OCI-LY3 (cell line): ENCODE measurements around the gene ROBO1.
"Not testable (repeated sequence)": the region's sequence is repeated elsewhere in the genome, so short reads cannot be mapped to it uniquely, and the experiment has no call there.

Source experiments
- EZH2phosphoT487 ChIP-seq: fragments of 200-600 bp; shearing (Covaris generic); IDR thresholded peaks from 2 replicates; pipeline ENCODE4 v1.6.1; 2018; ENCODE audit warnings: antibody characterized with exemption, mixed run types, low read depth
- TF ChIP-seq, protein P1 (sequence below): fragments of 200-600, 300-600 bp; sonication (generic); IDR thresholded peaks from 2 replicates; pipeline ENCODE4 v1.5.1; 2014; ENCODE audit warnings: antibody characterized with exemption, low read length, low read depth

DNA sequence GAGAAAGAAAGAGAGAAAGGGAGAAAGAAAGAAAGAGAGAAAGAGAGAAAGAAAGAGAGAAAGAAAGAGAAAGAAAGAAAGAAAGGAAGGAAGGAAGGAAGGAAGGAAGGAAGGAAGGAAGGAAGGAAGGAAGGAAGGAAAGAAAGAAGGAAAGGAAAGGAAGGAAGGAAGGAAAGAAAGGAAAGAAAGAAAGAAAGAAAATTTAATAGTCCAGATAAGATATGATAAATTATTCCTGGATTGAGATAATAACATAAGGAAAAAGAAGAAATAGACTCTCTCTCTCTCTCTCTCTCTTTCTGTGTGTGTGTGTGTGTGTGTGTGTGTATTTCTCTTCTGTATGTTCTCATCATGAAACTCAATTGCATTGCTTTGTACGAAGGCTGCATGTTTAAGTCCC, 883.2 kb downstream of the ROBO1 start:
- TF ChIP-seq, protein P1, sequence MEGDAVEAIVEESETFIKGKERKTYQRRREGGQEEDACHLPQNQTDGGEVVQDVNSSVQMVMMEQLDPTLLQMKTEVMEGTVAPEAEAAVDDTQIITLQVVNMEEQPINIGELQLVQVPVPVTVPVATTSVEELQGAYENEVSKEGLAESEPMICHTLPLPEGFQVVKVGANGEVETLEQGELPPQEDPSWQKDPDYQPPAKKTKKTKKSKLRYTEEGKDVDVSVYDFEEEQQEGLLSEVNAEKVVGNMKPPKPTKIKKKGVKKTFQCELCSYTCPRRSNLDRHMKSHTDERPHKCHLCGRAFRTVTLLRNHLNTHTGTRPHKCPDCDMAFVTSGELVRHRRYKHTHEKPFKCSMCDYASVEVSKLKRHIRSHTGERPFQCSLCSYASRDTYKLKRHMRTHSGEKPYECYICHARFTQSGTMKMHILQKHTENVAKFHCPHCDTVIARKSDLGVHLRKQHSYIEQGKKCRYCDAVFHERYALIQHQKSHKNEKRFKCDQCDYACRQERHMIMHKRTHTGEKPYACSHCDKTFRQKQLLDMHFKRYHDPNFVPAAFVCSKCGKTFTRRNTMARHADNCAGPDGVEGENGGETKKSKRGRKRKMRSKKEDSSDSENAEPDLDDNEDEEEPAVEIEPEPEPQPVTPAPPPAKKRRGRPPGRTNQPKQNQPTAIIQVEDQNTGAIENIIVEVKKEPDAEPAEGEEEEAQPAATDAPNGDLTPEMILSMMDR, result not testable (repeated sequence)
- not testable (repeated sequence) for TF ChIP-seq EZH2phosphoT487
